HG03025 (cell line): ENCODE measurements around the gene ATP2B3.

ENCODE experiments used
- ATAC-seq: cut with Tn5 transposase; IDR thresholded peaks from one replicate; pipeline ENCODE4 v1.9.1; 2021; ENCODE audit warnings: mild to moderate bottlenecking, moderate library complexity; ENCODE audit not compliant: unreplicated experiment, low FRiP score

Gene ATP2B3

GRCh38 chrX:153564047-153564606 is 46.7 kb downstream of the ATP2B3 start:
- ATAC-seq, result no peak

DNA sequence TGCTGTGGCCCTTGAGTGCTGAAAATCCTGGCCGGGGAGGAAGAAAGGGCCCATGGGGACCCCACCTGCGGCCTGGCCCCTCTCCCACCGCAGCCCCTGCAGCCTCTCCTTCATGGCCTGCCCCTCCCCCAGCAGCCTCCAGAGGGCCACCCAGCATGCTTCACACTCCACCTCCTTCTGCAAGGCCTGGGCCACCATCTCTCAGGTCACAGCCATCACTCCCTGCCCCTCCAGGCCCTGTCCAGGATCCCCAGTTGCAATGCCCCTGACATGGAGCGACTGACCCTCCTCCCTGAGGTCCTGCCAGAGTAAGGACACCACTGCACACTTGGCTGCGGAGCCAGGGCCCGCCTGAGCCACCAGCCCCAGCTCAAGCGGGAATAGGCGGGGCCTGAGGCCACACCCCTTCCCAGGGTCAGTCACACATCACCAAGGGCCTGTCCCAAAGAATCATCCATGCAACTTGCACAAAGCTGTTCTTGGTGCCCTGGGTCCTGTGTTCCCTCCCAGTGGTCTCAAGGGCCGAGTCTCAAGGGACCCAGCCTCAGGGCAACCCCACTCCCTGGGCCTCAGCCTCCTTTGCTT is 48.6 kb downstream of the ATP2B3 start:
- ATAC-seq, result no peak

DNA sequence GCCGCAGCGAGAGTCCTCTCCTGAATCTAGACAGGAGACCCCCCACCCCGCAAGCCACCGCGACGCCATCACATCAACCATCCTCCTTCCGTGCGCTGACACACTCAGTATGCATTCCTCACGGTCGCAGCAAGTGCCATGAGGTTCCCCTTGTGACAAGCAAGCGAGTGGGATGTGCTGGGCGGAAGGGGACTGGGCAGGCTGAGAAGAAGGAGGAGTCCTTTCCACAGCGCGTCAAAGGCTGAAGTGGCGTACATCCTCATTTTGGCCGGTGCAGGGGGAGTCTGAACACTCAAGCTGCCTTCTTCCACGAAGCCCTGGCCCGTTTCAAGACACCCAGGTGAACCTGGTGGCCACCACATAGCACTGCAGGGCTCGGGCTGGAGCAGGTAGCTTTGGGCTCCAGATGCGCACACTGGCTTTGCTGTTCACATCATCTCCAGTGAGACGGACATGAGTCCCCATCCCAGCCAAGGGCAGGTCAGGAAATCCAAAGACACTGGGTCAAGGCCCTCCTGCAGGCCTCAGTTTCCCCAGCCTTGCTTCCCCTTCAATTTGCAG is 51.1 kb downstream of the ATP2B3 start:
- no peak for ATAC-seq

- no peak for ATAC-seq
These were observed 52.0 kb downstream of the ATP2B3 start for GRCh38 chrX:153569475-153569874.

- ATAC-seq, result no peak
These were observed 54.1 kb downstream of the ATP2B3 start for GRCh38 chrX:153571534-153571908.

- ATAC-seq, result no peak
These were observed 55.2 kb downstream of the ATP2B3 start for GRCh38 chrX:153572601-153573000.

DNA sequence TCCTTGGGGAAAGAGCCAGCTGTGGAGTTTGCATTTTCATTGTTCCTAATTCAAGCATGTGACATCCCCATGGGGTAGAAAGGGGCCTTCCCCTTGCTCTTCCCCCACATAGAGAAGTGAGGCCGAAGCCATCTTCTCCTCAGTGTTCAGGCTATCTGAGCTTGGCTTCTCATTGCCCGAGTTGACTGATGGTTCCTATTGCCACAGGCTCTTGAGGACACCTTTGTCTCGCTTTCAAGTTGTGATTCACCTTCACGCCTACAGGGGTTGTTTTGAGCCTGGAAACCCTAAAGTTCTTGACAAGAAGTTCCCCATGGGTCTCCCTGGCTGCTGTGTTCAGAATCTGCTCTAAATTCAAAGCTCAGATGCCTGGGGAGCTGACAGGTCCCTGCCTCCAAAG is 56.5 kb downstream of the ATP2B3 start:
- no peak for ATAC-seq

GRCh38 chrX:153576239-153576870 is 58.9 kb downstream of the ATP2B3 start:
- ATAC-seq, result no peak

- no peak for ATAC-seq
These were observed 59.5 kb downstream of the ATP2B3 start for GRCh38 chrX:153576961-153577360.

- no peak for ATAC-seq
These were observed 60.9 kb downstream of the ATP2B3 start for GRCh38 chrX:153578200-153578835.

GRCh38 chrX:153578889-153579288 is 61.4 kb downstream of the ATP2B3 start:
- no peak for ATAC-seq

- ATAC-seq, result no peak
These were observed 63.4 kb downstream of the ATP2B3 start for GRCh38 chrX:153580700-153581386.

DNA sequence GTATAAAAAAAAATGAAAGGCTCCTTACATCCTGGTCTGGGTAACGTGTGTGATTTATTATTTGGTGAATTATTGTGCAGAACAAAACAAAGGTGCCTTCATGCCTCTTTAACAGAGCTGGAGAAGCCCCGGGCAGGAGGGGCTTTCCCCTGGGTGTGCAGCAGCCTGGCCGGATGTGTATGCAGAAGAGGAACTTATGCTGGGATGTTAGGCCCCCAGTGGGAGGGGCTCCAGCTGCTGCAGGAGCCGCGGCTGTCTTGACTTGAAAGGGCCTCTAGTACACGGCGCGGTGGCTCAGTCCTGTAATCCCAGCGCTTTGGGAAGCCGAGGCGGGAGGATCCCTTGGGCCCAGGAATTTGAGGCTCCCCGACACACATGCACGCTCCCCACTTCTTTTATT is 65.5 kb downstream of the ATP2B3 start:
- peak; percentile 75 for ATAC-seq

GRCh38 chrX:153583433-153583832 is 66.0 kb downstream of the ATP2B3 start:
- no peak for ATAC-seq

DNA sequence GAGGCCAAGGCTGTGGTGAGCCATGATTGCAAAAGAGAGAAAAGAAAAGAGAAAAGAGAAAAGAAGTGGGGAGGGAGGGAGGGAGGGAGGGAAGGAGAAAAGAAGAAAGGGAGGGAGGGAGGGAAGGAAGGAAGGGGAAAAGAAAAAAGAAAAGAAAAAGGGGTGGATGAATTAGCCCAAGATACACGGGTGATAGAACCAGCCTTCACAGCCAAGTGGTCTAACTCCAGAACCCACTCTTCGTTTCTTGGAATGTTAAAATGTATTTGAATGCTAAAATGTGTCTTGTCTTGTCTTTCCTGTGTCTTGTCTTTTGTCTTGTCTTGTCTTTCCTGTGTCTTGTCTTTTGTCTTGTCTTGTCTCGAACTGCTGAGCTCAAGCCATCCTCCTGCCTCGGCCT is 68.4 kb downstream of the ATP2B3 start:
- ATAC-seq, result no peak

GRCh38 chrX:153587342-153587741 is 69.9 kb downstream of the ATP2B3 start:
- no peak for ATAC-seq

GRCh38 chrX:153588021-153588781 is 70.8 kb downstream of the ATP2B3 start:
- ATAC-seq, result no peak

DNA sequence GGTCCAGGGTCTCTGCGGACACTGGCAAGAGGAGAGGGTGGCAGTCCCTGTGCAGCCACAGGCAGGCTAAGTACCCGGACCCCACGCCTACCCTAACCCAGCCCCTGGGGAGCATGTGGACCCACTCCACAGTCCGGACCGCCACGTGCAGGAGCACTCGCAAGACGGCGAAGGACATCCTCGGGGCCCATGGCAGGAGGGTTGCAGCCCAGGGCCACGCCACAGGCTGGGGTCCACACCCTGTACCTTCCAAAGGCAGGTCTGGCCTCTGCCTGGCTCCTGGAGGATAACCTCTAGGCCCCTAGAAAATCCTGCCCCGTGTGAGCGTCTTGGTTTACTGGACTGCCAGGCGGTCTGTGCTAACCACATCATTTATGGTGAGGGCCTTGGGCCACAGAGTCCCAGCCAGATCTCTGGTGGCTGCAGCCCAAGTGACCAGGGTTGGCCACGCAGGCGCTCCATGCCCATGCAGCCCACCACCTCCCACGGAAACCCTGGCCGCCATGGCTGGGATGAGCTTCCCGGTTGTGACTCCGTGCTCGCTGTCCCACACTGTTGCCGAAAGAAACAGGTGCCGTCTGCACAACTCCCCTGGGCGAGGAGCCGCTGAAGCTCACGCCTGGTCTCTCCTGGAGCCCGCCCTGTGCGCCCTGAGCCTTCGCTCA is 71.5 kb downstream of the ATP2B3 start:
- no peak for ATAC-seq
